Activated CD4-positive, alpha-beta T cell treated with anti-CD3 and anti-CD28 coated beads, Interleukin-2, amount 50 U/mL, for 24 hours (primary cell): ENCODE measurements around the gene GATM.
"Not testable (repeated sequence)": the region's sequence is repeated elsewhere in the genome, so short reads cannot be mapped to it uniquely, and the experiment has no call there.

ENCODE experiments used
- DNase-seq, 2 donors: peaks; one replicate each; pipeline ENCODE4 v3.0.0-alpha.2; 2020; ENCODE audit warnings: low read depth in 1 of 2, low spot score in 1 of 2

GATM gene

DNA sequence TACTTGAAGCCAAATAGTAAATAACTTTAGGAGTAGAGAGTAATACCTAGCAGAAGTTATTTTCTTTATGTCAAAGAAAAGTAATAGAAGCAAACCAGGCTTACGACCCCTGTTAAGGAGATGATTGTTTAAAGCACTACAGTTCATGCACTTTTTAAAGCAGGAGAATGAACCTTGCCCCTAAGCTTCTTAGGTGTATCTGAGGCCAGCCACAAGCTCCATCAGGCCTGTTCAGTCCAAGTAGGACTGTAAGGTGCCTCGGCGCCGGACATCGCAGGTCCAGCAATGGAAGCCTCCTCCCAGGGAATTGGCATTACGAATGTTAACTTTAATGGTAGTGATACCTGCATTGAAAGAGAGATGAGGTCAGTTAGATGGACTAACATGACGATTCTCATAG lies 16.5 kb downstream of the GATM start:
- no peak for DNase-seq

DNA sequence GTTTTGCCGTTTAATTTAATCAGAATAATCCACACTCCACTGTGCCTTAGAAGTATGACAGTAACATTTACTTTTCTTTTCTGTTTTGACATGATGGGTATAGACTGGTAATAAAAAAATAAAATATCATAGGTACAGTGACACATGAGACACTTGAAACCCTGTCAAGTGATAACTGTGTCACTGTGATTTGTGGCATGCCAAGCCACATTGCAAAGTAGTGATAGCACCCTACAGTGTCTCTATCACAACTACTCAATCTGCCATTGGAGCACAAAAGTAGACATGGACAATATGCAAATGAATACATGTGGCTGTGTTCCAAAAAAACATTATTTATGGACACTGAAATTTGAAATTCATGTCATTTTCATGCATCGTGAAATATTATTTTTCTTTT lies 22.5 kb downstream of the GATM start:
- no peak for DNase-seq

DNA sequence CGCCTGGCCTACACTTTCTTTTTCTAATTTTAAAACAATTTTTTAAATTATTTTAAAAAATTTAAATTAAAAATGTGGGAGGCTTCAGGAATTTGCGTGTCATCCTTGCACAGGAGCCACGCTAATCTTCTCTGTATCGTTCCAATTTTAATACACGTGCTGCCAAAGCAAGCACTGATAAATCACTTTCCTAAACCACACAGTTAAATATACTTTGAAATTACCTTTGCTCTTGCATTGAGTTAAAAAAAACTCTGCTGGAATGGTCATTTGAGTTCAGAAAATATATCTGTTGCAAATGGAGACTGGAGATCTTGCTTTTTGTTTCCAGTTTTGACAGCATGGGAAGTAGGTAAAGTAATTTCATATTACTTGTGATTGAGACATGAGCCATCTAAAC lies 23.6 kb downstream of the GATM start:
- no peak for DNase-seq

DNA sequence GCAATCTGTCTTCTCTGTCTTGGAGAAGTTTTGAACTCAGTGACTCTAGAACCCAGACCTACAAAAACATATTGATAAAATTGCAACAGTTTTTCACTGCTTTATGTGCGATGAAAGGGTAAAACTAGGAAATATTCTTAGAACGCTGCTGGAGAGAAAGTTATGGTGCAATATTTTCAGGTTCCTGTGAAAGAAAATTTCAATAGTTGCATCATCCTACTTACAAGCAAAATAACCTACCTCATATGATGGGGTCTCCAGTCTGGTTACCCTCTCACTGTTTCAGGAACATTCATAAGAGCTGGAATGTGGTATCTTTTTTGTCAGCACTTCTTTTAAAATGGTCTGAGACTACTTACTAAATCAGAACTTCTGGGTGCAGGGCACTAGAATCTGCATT lies 27.1 kb downstream of the GATM start:
- no peak for DNase-seq

DNA sequence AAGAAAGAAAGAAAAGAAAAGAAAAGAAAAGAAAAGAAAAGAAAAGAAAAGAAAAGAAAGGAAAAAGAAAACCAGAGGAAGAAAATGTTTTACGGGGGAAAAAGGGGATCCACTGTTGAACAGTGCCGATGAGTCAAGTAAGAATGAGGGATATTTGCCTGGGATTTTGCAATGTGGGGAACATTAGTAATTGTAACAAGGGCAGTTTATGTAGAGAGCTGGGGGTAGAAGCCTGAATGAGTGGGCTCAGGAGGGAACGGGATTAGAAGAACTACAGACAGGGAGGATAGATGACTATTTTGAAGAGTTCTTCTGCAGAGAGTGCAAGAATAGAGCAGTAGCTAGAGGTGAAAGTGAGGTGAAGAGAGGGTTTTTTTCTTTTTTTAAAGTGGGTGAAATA lies 28.7 kb downstream of the GATM start:
- no peak for DNase-seq

DNA sequence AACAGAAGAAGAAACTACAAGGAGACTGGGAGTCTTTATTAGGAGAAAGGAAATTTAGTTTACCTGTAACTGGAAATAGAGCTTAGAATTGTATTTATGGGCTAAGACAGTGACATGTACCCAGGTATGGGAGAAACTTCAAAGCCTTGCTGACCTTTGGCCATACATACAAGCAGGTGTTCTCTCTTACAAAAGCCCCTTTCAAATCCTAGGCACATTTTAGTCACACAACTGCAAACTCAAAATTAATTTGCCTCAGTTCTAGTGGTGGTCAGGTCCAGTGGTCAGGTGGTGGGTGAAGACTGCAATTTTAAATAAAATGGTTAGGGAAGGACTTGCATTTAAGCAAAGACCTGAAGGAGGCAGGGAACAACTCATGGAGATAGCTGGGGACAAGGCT lies 30.4 kb downstream of the GATM start:
- DNase-seq: no peak

DNA sequence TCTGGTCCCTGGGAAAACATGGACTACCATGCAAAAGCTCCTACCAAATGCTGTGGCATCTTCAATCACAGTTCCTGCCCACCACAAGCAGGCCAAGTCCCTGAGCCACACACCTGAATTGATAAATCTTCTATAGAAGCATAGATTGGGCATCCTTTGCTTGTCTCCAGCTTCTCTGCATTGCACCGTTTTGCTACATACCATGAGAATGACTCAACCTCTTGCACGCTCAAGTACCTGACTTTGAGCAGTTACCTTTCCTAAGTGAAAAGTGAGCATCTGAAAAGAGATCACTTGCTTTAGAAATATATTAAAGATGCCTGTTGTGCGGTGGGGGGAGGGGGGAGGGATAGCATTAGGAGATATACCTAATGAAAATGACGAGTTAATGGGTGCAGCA lies 31.3 kb downstream of the GATM start:
- no peak for DNase-seq

DNA sequence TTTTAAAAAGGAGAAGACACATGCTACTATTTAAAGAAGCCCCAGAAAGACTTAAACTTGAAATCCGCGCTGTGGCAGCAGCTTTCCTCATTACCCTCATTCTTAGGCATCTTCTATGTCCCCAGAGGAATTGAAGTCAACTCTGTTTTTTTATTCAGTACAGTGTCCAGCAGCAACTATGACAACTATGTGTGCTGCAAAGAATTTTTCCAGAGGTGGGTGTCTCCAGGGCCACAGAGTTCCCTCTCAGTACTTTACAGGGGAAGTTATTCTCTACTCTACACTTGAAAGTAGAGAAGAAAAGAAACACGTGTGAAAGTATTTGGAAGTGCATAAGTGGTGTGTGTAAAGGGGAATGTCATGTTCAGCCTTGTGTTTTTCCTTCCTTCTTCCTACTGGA lies 32.0 kb downstream of the GATM start:
- DNase-seq: no peak

- no peak for DNase-seq
Measured at GRCh38 chr15:45343258-45343860, 35.0 kb downstream of the GATM start.

- no peak for DNase-seq
Measured at GRCh38 chr15:45341790-45342189, 36.6 kb downstream of the GATM start.

DNA sequence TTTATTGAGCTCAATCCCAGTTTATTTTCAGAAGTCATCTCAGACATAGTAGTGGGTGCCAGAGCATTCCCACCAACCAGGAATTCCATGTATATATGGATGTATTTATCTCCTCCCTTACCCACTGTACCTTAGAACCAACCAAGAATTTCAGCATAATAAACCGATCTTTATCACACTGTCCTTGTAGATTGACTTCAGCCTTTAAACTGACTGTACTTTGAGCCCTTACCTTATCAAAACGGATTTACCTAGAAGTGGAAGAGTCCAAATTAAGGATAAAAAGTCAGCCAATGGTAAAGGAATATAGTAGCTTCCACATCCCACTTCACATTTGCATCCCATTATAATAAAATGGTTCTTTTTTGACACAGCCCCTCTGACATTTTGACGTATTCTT lies 37.9 kb downstream of the GATM start:
- no peak for DNase-seq

DNA sequence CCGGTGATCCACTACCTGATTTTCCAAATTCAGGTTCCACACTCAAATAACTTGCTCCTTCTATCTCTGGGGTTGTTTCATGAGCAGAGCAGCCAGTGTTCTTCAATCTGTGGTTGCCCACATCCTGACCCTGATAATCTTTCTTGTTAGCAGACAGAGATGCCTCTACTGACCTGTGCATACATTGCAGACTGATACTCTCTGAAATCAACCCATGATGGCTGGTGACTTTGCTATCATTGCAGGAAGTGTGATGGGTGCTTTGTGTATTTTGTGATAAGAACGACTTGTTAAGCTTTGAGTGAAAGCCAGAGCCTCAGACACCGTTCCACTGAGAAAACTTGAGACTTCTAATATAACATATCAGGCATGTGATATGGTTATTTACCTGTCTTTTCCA lies 39.9 kb downstream of the GATM start:
- DNase-seq: no peak

- DNase-seq: no peak
Measured at GRCh38 chr15:45337224-45337623, 41.1 kb downstream of the GATM start.

GRCh38 chr15:45333550-45333949 lies 44.8 kb downstream of the GATM start:
- DNase-seq: no peak

DNA sequence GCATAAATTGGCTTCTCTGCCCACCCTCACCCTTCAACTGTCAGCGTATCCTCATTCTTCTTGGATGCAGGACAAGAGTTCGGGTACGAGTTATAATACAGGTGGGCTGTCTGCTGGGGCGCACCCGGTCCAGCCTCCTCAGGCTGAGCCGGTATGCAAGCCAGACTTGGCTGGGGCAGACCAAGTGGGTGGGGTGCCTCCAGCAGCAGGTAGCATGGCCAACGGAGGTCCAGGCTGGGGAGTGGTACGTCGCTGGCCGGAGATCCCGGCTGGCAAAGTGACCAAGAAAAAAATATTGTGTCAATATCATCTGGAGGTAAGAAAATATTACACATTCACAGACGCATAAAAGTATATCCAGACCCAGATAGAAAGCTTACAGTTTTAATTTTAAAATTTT lies 45.6 kb downstream of the GATM start:
- DNase-seq: no peak

GRCh38 chr15:45331972-45332371 lies 46.4 kb downstream of the GATM start:
- DNase-seq: no peak

GRCh38 chr15:45328663-45329062 lies 49.7 kb downstream of the GATM start:
- DNase-seq: no peak

- DNase-seq: no peak
Measured at GRCh38 chr15:45326741-45327140, 51.6 kb downstream of the GATM start.

GRCh38 chr15:45326280-45326679 lies 52.1 kb downstream of the GATM start:
- no peak for DNase-seq

- DNase-seq: no peak
Measured at GRCh38 chr15:45320581-45321205, 57.7 kb downstream of the GATM start.

- no peak for DNase-seq
Measured at GRCh38 chr15:45319472-45320214, 58.7 kb downstream of the GATM start.

GRCh38 chr15:45314960-45315359 lies 63.4 kb downstream of the GATM start:
- no peak for DNase-seq

GRCh38 chr15:45314117-45314516 lies 64.2 kb downstream of the GATM start:
- not testable (repeated sequence) for DNase-seq
